ENCODE results near the gene LSM14B.
"Not testable (repeated sequence)": the region's sequence is repeated elsewhere in the genome, so short reads cannot be mapped to it uniquely, and the experiment has no call there.

The LSM14B gene

DNA sequence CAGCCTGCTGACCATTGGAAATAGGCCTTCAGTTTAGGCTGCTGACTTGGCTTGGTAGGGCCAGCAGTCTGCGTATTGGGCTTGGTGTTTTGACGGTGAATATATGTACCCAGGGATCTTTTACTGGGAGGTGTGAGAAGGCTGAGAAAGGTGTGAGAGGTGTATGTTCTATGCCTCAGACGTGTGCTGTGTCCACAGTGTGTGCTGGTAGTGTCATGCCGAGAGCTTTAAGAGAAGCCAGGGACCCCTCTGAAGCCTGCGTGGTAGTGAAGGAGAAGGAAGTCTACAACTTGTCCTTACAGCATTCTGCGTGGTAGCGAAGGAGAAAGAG lies 23.4 kb downstream of the LSM14B start:
- Histone ChIP-seq H3K27ac (ENCODE audit: insufficient read depth in 1 of 2, low read depth in 1 of 2, low read length in 2 of 2, poor library complexity in 1 of 2, severe bottlenecking in 2 of 2) (no peak overlapping the region), H3K36me3 (ENCODE audit: control insufficient read depth in 4 of 4, insufficient read depth in 4 of 4, low read length in 3 of 4) (peaks cover 0 to 24% (median 4%) of the 10 kb centered on the region in 4 experiments), H3K4me3 (ENCODE audit: control insufficient read depth in 1 of 7, extremely low read depth in 1 of 7, insufficient read depth in 4 of 7, low read depth in 2 of 7, low read length in 6 of 7) (no peak overlapping the region), H3K9me3 (ENCODE audit: control extremely low read depth in 1 of 5, control insufficient read depth in 4 of 5, insufficient read depth in 2 of 5, low read depth in 1 of 5, low read length in 4 of 5) (no peaks in the 10 kb centered on the region), H3K4me1 (ENCODE audit: control extremely low read depth in 1 of 4, control insufficient read depth in 4 of 4, insufficient read depth in 4 of 4, low read length in 3 of 4) (peaks cover 9 to 33% (median 24%) of the 10 kb centered on the region in 4 experiments), H3K27me3 (replicated peaks in 2 of 5; ENCODE audit: control insufficient read depth in 4 of 5, insufficient read depth in 5 of 5, low read length in 4 of 5) (no peaks in the 10 kb centered on the region)
- ChIA-PET CTCF (interaction anchor here (0.7 to 1.6 kb wide), 5 partner anchors 11 to 135 kb away, joined by 3 to 5 read pairs (median 3); partner anchors contain the start of gene LSM14B), POLR2A (interaction anchor here (0.6 to 0.7 kb wide), 2 partner anchors 10 to 52 kb away, joined by 3 to 8 read pairs; no protein-coding TSS in a partner anchor)
- WGBS (ENCODE audit: insufficient coverage) = 100% methylated on average over 5 of the region's 7 CpGs
- DNase-seq = no peak

DNA sequence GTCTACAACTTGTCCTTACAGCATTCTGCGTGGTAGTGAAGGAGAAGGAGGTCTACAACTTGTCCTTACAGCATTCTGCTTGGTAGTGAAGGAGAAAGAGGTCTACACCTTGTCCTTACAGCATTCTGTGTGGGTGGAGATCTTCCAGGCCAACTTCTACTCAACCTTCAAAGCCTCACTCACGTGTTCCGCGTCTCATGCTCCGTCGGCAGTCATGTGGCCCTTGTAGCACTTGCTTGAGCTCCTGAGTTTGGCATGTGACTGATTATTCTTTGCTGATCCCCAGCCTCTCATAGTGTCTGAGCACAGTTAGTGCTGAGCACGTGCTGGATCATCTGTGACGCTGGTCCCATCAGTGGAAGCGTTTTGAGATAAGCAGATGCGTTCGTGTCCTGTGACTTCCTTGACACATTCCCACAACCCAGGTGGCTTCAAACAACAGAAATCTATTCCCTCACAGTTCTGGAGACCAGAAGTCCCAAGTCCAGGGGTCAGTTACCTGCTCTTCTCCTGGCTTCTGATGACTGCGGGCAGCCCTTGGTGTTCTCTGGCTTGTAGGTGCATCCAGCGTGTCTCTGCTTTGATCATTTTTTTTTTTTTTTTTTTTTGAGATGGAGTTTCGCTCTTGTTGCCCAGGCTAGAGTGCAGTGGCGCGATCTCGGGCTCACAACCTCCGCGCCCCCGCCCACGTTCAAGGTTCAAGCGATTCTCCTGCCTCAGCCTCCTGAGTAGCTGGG lies 23.9 kb downstream of the LSM14B start:
- 97% methylated on average over 13 of the region's 22 CpGs for WGBS (ENCODE audit: insufficient coverage)
- peaks cover 0 to 24% (median 3%) of the 10 kb centered on the region in 4 experiments for H3K36me3 ChIP-seq (ENCODE audit: control insufficient read depth in 4 of 4, insufficient read depth in 4 of 4, low read length in 3 of 4)
- POLR2A ChIA-PET = interaction anchor here (0.6 kb wide), 1 partner anchor 51 kb away, joined by 8 read pairs; no protein-coding TSS in a partner anchor
- CTCF ChIA-PET = interaction anchor here (0.9 to 1.6 kb wide), 5 partner anchors 10 to 134 kb away, joined by 3 to 5 read pairs (median 3); partner anchors contain the start of gene LSM14B
- H3K27me3 ChIP-seq (replicated peaks in 2 of 5; ENCODE audit: control insufficient read depth in 4 of 5, insufficient read depth in 5 of 5, low read length in 4 of 5) = no peaks in the 10 kb centered on the region
- H3K27ac ChIP-seq (ENCODE audit: insufficient read depth in 1 of 2, low read depth in 1 of 2, low read length in 2 of 2, poor library complexity in 1 of 2, severe bottlenecking in 2 of 2) = no peak overlapping the region
- DNase-seq = no peak
- no peaks in the 10 kb centered on the region for H3K9me3 ChIP-seq (ENCODE audit: control extremely low read depth in 1 of 5, control insufficient read depth in 4 of 5, insufficient read depth in 2 of 5, low read depth in 1 of 5, low read length in 4 of 5)
- no peak overlapping the region for H3K4me3 ChIP-seq (ENCODE audit: control insufficient read depth in 1 of 7, extremely low read depth in 1 of 7, insufficient read depth in 4 of 7, low read depth in 2 of 7, low read length in 6 of 7)
- peaks cover 9 to 28% (median 21%) of the 10 kb centered on the region in 4 experiments for H3K4me1 ChIP-seq (ENCODE audit: control extremely low read depth in 1 of 4, control insufficient read depth in 4 of 4, insufficient read depth in 4 of 4, low read length in 3 of 4)

DNA sequence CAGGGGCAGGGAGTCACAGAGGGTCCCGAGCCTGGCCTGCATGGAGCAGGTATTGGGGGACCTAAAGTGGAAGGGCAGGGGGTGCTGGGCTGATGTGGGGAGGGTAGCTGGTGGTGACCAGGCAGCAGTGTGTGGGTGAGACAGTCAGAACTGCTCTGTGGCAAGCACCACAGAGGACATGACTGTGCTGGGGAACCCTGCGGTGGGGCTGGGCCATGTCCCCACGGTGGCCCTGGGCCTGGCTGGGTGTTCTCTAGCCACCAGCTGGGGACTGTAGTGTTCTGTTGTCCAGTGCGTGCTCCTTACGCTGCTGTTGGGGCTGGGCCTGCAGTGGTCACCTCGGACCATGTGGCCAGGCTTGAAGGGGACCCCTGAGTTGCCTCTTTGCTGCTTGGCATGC lies 24.9 kb downstream of the LSM14B start:
- ChIA-PET POLR2A (interaction anchor here (1.0 kb wide), 1 partner anchor 81 kb away, joined by 4 read pairs; no protein-coding TSS in a partner anchor), CTCF (interaction anchor here (1.1 to 1.6 kb wide), 2 partner anchors 9 to 120 kb away, joined by 3 to 7 read pairs; no protein-coding TSS in a partner anchor)

DNA sequence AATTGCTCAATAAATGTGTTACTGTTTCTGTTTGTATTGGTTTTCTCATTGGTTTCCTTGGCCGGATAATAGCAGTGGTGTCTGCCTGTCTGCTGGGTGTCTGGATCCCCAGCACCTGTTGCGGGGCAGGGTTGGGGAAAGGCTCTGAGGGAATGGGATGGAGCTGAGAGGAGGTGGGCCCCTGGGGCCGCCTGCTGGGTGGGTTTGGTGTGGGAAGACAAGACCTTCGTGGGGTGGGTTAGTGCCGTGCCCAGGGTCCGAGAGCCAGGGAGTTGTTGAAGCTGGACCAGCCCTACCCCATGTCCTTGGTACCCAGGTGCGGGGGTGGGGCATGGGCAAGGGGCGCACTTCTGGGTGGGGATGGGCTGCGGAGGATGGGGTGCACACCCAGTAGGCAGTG lies 25.3 kb downstream of the LSM14B start:
- Histone ChIP-seq H3K4me3 (ENCODE audit: control insufficient read depth in 1 of 7, extremely low read depth in 1 of 7, insufficient read depth in 4 of 7, low read depth in 2 of 7, low read length in 6 of 7) (no peak overlapping the region), H3K27me3 (replicated peaks in 2 of 5; ENCODE audit: control insufficient read depth in 4 of 5, insufficient read depth in 5 of 5, low read length in 4 of 5) (no peaks in the 10 kb centered on the region), H3K9me3 (ENCODE audit: control extremely low read depth in 1 of 5, control insufficient read depth in 4 of 5, insufficient read depth in 2 of 5, low read depth in 1 of 5, low read length in 4 of 5) (peaks cover 0 to 4% (median 3%) of the 10 kb centered on the region in 5 experiments), H3K36me3 (ENCODE audit: control insufficient read depth in 4 of 4, insufficient read depth in 4 of 4, low read length in 3 of 4) (peaks cover 0 to 30% (median 7%) of the 10 kb centered on the region in 4 experiments), H3K4me1 (ENCODE audit: control extremely low read depth in 1 of 4, control insufficient read depth in 4 of 4, insufficient read depth in 4 of 4, low read length in 3 of 4) (peaks cover 7 to 14% (median 10%) of the 10 kb centered on the region in 4 experiments), H3K27ac (ENCODE audit: insufficient read depth in 1 of 2, low read depth in 1 of 2, low read length in 2 of 2, poor library complexity in 1 of 2, severe bottlenecking in 2 of 2) (no peak overlapping the region)
- no peak for DNase-seq
- ChIA-PET POLR2A (interaction anchor here (0.8 to 1.0 kb wide), 2 partner anchors 26 to 81 kb away, joined by 3 to 4 read pairs; no protein-coding TSS in a partner anchor), CTCF (interaction anchor here (1.6 kb wide), 1 partner anchor 9 kb away, joined by 7 read pairs; no protein-coding TSS in a partner anchor)
- 96% methylated on average over 4 of the region's 9 CpGs for WGBS (ENCODE audit: insufficient coverage)

More for the DNA sequence above, 24.9 kb downstream of the LSM14B start:
- H3K27me3 ChIP-seq (replicated peaks in 2 of 5; ENCODE audit: control insufficient read depth in 4 of 5, insufficient read depth in 5 of 5, low read length in 4 of 5) = no peaks in the 10 kb centered on the region
- no peak overlapping the region for H3K4me3 ChIP-seq (ENCODE audit: control insufficient read depth in 1 of 7, extremely low read depth in 1 of 7, insufficient read depth in 4 of 7, low read depth in 2 of 7, low read length in 6 of 7)
- H3K27ac ChIP-seq (ENCODE audit: insufficient read depth in 1 of 2, low read depth in 1 of 2, low read length in 2 of 2, poor library complexity in 1 of 2, severe bottlenecking in 2 of 2) = no peak overlapping the region
- peaks cover 0 to 26% (median 4%) of the 10 kb centered on the region in 4 experiments for H3K36me3 ChIP-seq (ENCODE audit: control insufficient read depth in 4 of 4, insufficient read depth in 4 of 4, low read length in 3 of 4)
- peaks cover 7 to 18% (median 11%) of the 10 kb centered on the region in 4 experiments for H3K4me1 ChIP-seq (ENCODE audit: control extremely low read depth in 1 of 4, control insufficient read depth in 4 of 4, insufficient read depth in 4 of 4, low read length in 3 of 4)
- H3K9me3 ChIP-seq (ENCODE audit: control extremely low read depth in 1 of 5, control insufficient read depth in 4 of 5, insufficient read depth in 2 of 5, low read depth in 1 of 5, low read length in 4 of 5) = peaks cover 0 to under 1% (median 0%) of the 10 kb centered on the region in 5 experiments
- DNase-seq = no peak
- WGBS (ENCODE audit: insufficient coverage) = 98% methylated on average over 6 of the region's 6 CpGs

DNA sequence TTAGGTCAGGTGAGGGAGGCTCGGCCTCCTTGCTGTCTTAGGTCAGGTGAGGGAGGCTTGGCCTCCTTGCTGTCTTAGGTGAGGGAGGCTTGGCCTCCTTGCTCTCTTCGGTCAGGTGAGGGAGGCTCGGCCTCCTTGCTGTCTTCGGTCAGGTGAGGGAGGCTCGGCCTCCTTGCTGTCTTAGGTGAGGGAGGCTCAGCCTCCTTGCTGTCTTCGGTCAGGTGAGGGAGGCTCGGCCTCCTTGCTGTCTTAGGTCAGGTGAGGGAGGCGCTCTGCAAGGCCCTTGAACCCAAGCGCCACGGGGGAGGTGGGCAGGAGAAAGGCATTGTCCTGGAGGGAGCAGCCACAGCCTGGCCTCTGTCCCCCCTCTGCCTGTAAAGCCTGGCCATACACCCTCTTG lies 26.1 kb downstream of the LSM14B start:
- Histone ChIP-seq H3K9me3 (ENCODE audit: control extremely low read depth in 1 of 5, control insufficient read depth in 4 of 5, insufficient read depth in 2 of 5, low read depth in 1 of 5, low read length in 4 of 5) (peaks cover 0 to 12% (median 8%) of the 10 kb centered on the region in 5 experiments), H3K36me3 (ENCODE audit: control insufficient read depth in 4 of 4, insufficient read depth in 4 of 4, low read length in 3 of 4) (peaks cover 0 to 37% (median 15%) of the 10 kb centered on the region in 4 experiments), H3K4me1 (ENCODE audit: control extremely low read depth in 1 of 4, control insufficient read depth in 4 of 4, insufficient read depth in 4 of 4, low read length in 3 of 4) (peaks cover 7 to 14% (median 9%) of the 10 kb centered on the region in 4 experiments)
- ChIA-PET POLR2A (interaction anchor here (0.8 kb wide), 1 partner anchor 27 kb away, joined by 3 read pairs; no protein-coding TSS in a partner anchor), CTCF (interaction anchor here (1.6 kb wide), 1 partner anchor 8 kb away, joined by 7 read pairs; no protein-coding TSS in a partner anchor)
- not testable (repeated sequence) for H3K27ac ChIP-seq (ENCODE audit: insufficient read depth in 1 of 2, low read depth in 1 of 2, low read length in 2 of 2, poor library complexity in 1 of 2, severe bottlenecking in 2 of 2); H3K4me3 ChIP-seq (ENCODE audit: control insufficient read depth in 1 of 7, extremely low read depth in 1 of 7, insufficient read depth in 4 of 7, low read depth in 2 of 7, low read length in 6 of 7); DNase-seq; H3K27me3 ChIP-seq (replicated peaks in 2 of 5; ENCODE audit: control insufficient read depth in 4 of 5, insufficient read depth in 5 of 5, low read length in 4 of 5)
- WGBS (ENCODE audit: insufficient coverage) = 96% methylated on average over 9 of the region's 10 CpGs

DNA sequence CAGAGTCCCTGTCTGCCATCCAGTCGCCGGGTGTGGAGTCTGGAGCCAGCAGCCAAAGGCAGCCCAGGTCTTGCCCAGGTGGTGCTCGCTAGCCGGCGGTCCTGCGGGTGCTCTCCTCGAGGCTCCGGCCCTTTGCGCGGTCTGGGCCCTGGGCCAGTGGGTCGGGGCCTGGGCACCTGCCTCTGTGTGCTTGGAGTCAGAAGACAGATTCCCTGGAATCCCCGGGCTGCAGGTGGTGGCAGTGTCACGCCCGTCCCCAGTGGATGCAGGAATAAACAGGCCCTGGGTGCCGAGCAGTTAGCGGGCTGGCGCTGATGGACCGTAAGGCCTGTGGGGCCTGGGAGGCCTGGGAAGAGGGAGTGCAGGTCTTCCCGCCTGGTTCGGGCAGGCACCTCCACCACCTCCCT lies 26.6 kb downstream of the LSM14B start:
- Histone ChIP-seq H3K36me3 (ENCODE audit: control insufficient read depth in 4 of 4, insufficient read depth in 4 of 4, low read length in 3 of 4) (peaks cover 0 to 42% (median 18%) of the 10 kb centered on the region in 4 experiments), H3K9me3 (ENCODE audit: control extremely low read depth in 1 of 5, control insufficient read depth in 4 of 5, insufficient read depth in 2 of 5, low read depth in 1 of 5, low read length in 4 of 5) (peaks cover 0 to 14% (median 8%) of the 10 kb centered on the region in 5 experiments), H3K27me3 (replicated peaks in 2 of 5; ENCODE audit: control insufficient read depth in 4 of 5, insufficient read depth in 5 of 5, low read length in 4 of 5) (no peaks in the 10 kb centered on the region), H3K4me3 (ENCODE audit: control insufficient read depth in 1 of 7, extremely low read depth in 1 of 7, insufficient read depth in 4 of 7, low read depth in 2 of 7, low read length in 6 of 7) (no peak overlapping the region), H3K27ac (ENCODE audit: insufficient read depth in 1 of 2, low read depth in 1 of 2, low read length in 2 of 2, poor library complexity in 1 of 2, severe bottlenecking in 2 of 2) (no peak overlapping the region), H3K4me1 (ENCODE audit: control extremely low read depth in 1 of 4, control insufficient read depth in 4 of 4, insufficient read depth in 4 of 4, low read length in 3 of 4) (peaks cover 7 to 14% (median 9%) of the 10 kb centered on the region in 4 experiments)
- WGBS (ENCODE audit: insufficient coverage) = over 99% methylated on average over 16 of the region's 20 CpGs
- POLR2A ChIA-PET = no interaction called here
- DNase-seq = no peak
- CTCF ChIA-PET = no interaction called here

Measured in common myeloid progenitor, CD34-positive (primary cell).